ENCODE data around the gene UNC93B1.

DNA sequence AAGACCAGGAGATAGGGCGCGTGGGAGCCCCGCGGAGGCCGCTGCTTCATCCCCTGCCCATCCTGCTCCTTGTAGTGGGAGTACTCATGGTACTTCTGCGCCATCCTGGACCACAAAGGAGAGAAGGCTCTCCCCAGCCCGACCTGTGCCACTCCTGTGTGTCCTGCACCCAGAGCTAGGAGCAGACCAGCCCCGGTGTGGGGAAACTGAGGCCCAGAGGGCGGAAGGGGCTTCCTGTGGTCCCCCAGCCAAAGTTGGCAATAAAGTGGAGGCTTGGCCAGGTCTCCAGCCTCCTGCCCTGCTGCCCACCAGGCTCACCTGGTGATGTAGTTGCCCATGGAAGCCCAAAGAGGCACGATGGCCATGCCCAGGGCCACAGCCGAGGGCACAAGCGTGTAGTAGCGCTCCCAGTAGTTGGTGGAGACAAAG, 4.7 kb downstream of the UNC93B1 start:
- TF ChIP-seq, protein P1, sequence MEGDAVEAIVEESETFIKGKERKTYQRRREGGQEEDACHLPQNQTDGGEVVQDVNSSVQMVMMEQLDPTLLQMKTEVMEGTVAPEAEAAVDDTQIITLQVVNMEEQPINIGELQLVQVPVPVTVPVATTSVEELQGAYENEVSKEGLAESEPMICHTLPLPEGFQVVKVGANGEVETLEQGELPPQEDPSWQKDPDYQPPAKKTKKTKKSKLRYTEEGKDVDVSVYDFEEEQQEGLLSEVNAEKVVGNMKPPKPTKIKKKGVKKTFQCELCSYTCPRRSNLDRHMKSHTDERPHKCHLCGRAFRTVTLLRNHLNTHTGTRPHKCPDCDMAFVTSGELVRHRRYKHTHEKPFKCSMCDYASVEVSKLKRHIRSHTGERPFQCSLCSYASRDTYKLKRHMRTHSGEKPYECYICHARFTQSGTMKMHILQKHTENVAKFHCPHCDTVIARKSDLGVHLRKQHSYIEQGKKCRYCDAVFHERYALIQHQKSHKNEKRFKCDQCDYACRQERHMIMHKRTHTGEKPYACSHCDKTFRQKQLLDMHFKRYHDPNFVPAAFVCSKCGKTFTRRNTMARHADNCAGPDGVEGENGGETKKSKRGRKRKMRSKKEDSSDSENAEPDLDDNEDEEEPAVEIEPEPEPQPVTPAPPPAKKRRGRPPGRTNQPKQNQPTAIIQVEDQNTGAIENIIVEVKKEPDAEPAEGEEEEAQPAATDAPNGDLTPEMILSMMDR (IDR thresholded peaks at IDR 0.05) = no peak
- TF ChIP-seq POLR2A (IDR thresholded peaks at IDR 0.05) = no peak
